ENCODE results near the gene FBXL16. TPM values are rescaled to one million over a fixed set of nuclear protein-coding genes. Genes with fewer than 3 reads are reported as not detected.

The FBXL16 gene
- total RNA-seq, 1 donor from 2014 or later, result 0.75 TPM

DNA sequence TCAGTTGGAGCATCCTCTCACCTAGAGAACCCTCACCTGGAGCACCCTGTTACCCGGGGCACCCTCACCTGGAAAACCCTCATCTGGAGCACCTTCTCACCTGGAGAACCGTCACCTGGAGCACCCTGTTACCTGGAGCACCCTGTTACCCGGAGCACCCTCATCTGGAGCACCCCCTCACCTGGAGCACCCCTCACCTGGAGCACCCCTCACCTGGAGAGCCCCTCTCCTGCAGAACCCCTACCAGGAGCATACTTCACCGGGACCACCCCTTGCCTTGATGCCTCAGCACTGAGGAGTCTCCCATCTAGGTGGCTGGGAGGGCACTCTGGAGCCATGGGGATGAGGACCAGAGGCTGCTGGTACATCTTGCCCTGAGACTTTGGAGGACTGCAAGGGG is 3.4 kb upstream of the FBXL16 start:
- intact Hi-C loops (cut with micrococcal nuclease), result no loop called here
- CTCF ChIA-PET, result no interaction called here
- no peaks in the 10 kb centered on the region for H3K9me3 Mint-ChIP-seq
- peaks cover 8% of the 10 kb centered on the region for H3K4me1 Mint-ChIP-seq
- no peak for DNase-seq
- H3K36me3 Mint-ChIP-seq (ENCODE audit: low read depth), result no peaks in the 10 kb centered on the region
- TF ChIP-seq, protein P1, sequence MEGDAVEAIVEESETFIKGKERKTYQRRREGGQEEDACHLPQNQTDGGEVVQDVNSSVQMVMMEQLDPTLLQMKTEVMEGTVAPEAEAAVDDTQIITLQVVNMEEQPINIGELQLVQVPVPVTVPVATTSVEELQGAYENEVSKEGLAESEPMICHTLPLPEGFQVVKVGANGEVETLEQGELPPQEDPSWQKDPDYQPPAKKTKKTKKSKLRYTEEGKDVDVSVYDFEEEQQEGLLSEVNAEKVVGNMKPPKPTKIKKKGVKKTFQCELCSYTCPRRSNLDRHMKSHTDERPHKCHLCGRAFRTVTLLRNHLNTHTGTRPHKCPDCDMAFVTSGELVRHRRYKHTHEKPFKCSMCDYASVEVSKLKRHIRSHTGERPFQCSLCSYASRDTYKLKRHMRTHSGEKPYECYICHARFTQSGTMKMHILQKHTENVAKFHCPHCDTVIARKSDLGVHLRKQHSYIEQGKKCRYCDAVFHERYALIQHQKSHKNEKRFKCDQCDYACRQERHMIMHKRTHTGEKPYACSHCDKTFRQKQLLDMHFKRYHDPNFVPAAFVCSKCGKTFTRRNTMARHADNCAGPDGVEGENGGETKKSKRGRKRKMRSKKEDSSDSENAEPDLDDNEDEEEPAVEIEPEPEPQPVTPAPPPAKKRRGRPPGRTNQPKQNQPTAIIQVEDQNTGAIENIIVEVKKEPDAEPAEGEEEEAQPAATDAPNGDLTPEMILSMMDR (IDR thresholded peaks at IDR 0.05), result no peak
- H3K27me3 Mint-ChIP-seq, result peaks cover 27% of the 10 kb centered on the region
- no peak for ATAC-seq (ENCODE audit: low read depth)
- no peak overlapping the region for H3K27ac Mint-ChIP-seq
- no peak overlapping the region for H3K4me3 Mint-ChIP-seq
- POLR2A ChIA-PET, result interaction anchor here (2.2 kb wide), 1 partner anchor 19 kb away, joined by 5 read pairs; the partner anchor contains the start of gene WDR24

DNA sequence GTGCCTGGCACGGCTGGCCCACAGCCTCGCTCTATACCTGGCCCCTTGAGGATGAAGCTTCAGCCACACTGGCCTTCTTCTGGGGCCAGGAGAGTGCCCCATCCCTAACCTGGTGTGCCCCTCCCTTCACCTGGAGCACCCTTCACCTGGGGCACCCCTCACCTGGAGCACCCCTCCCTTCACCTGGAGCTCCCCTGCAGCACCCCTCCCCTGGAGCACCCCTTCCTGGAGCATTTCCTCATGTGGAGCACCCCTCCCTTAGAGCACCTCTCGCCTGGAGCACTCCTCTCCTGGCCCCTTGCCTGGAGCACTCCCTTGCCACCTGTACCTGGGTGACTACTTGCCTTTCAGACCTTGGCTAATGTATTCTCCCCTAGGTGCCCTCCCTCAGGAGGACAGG is 2.4 kb upstream of the FBXL16 start:
- ATAC-seq (ENCODE audit: low read depth) (no peak), DNase-seq (no peak)
- Mint-ChIP-seq H3K36me3 (ENCODE audit: low read depth) (no peaks in the 10 kb centered on the region), H3K27ac (no peak overlapping the region), H3K9me3 (no peaks in the 10 kb centered on the region), H3K4me1 (peaks cover 8% of the 10 kb centered on the region), H3K4me3 (no peak overlapping the region), H3K27me3 (peaks cover 34% of the 10 kb centered on the region)
- intact Hi-C loops (cut with micrococcal nuclease), result no loop called here
- TF ChIP-seq, protein P1 (IDR thresholded peaks at IDR 0.05), result no peak
- POLR2A ChIA-PET, result interaction anchor here (2.2 kb wide), 1 partner anchor 18 kb away, joined by 5 read pairs; the partner anchor contains the start of gene WDR24
- CTCF ChIA-PET, result no interaction called here

DNA sequence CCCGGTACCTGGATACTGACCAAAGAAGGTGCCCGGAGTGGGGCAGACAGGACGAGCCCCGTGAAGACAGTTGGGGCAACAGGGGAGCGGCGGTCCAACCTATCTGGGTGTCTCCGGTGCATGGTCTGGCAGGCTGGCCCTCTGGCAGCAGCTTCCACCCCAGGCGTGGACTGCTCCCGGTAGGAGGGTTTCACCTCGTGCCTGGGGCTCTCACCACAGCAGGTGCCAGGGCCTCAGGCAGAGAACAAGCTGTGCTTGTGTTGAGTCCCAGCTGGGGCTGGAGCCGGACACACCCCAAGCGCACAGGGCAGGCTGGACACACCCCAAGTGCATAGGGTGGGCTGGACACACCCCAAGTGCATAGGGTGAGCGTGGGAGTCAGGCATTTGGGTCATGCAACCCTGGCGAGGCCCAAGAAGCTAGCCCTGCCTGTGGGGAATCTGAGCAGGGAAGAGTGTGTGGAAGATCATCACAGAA is 1.5 kb upstream of the FBXL16 start:
- ChIA-PET POLR2A (interaction anchor here (2.2 kb wide), 1 partner anchor 17 kb away, joined by 5 read pairs; the partner anchor contains the start of gene WDR24), CTCF (no interaction called here)
- no peaks in the 10 kb centered on the region for H3K36me3 Mint-ChIP-seq (ENCODE audit: low read depth)
- H3K9me3 Mint-ChIP-seq, result no peaks in the 10 kb centered on the region
- no peak overlapping the region for H3K27ac Mint-ChIP-seq
- no peak for DNase-seq
- no peak overlapping the region for H3K4me3 Mint-ChIP-seq
- peaks cover 38% of the 10 kb centered on the region for H3K27me3 Mint-ChIP-seq
- intact Hi-C loops (cut with micrococcal nuclease), result no loop called here
- peaks cover 5% of the 10 kb centered on the region for H3K4me1 Mint-ChIP-seq
- ATAC-seq (ENCODE audit: low read depth), result no peak
- TF ChIP-seq, protein P1 (IDR thresholded peaks at IDR 0.05), result no peak

DNA sequence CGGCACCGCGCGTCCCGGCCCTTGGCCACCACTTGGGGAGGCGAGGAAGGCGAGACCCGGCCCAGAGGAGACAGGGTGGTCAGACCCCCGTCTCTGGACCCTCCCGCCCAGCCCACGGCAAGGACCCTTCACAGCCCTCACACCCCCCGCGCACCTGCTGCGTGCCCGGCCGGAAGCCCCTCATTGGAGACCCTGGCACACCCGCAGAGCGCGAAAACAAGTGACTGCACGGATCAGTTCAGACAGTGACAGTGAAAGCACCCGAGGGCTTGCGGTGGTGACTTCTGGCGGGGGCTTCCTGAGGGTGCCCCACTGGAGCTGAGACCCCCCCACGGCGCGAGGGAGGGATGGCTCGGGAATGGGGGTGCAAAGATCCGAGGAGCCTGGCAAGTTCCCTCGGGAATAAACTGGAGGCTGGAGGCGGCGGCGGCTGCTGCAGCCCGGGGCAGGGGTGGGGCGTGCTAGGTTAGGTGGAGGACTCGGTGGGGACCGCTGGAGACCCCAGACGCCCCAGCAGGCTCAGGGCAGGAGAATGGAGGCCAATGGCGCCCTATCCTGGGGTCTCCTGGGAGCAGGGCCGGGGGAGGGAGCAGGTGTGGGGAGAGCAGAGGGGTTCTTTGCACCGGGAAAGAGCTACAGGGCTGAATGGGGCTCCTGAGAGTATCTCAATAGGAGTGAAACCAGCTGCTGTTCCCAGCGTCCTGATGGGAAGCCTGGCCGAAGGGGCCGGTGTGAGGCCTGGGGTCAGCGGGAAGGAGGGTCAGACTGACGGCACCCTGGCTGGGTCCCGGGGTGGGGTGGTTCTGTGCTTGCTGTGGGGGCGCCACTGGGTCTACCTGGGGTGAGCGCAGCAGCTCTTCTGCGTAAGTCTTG is 824 bp upstream of the FBXL16 start:
- ChIA-PET POLR2A (interaction anchor here (2.2 kb wide), 1 partner anchor 16 kb away, joined by 5 read pairs; the partner anchor contains the start of gene WDR24), CTCF (no interaction called here)
- peaks cover 4% of the 10 kb centered on the region for H3K4me1 Mint-ChIP-seq
- H3K9me3 Mint-ChIP-seq, result no peaks in the 10 kb centered on the region
- TF ChIP-seq, protein P1 (IDR thresholded peaks at IDR 0.05), result no peak
- H3K36me3 Mint-ChIP-seq (ENCODE audit: low read depth), result no peaks in the 10 kb centered on the region
- ATAC-seq (ENCODE audit: low read depth), result no peak
- intact Hi-C loops (cut with micrococcal nuclease), result no loop called here
- DNase-seq, result no peak
- no peak overlapping the region for H3K4me3 Mint-ChIP-seq
- H3K27me3 Mint-ChIP-seq, result peaks cover 43% of the 10 kb centered on the region
- H3K27ac Mint-ChIP-seq, result no peak overlapping the region
